Lower lobe of right lung (tissue), 2 donors: ENCODE data around the gene DENND4A. TPM values are rescaled to one million over a fixed set of nuclear protein-coding genes. Genes with fewer than 3 reads are reported as not detected.

ENCODE experiments used
- ATAC-seq, 2 donors: fragments of 200-7000 bp; cut with Tn5 transposase; one replicate each; pipeline ENCODE4 v1.9.1; 2020 to 2022; ENCODE audit warnings: mild to moderate bottlenecking in 2 of 2, moderate library complexity in 2 of 2
- DNase-seq: peaks from one replicate; pipeline ENCODE4 v3.0.0-alpha.2; 2020
- H3K27ac ChIP-seq: fragments of 200-600 bp; one replicate; pipeline ENCODE4 v1.8.0; 2022
- H3K27me3 ChIP-seq: fragments of 200-600 bp; one replicate; pipeline ENCODE4 v1.8.0; 2022; ENCODE audit warnings: low read depth
- H3K36me3 ChIP-seq: fragments of 200-600 bp; one replicate; pipeline ENCODE4 v1.8.0; 2022; ENCODE audit warnings: mild to moderate bottlenecking
- H3K4me1 ChIP-seq: fragments of 200-600 bp; one replicate; pipeline ENCODE4 v1.8.0; 2022
- H3K4me3 ChIP-seq: fragments of 200-600 bp; one replicate; pipeline ENCODE4 v1.8.0; 2022; ENCODE audit warnings: mild to moderate bottlenecking
- H3K9me3 ChIP-seq: fragments of 200-600 bp; one replicate; pipeline ENCODE4 v1.8.0; 2022
- intact Hi-C: fragments of 100-400 bp; cut with DNase I; formaldehyde crosslinking; loops from one replicate; pipeline ENCODE4 v1.11.0; 2022
- total RNA-seq: library from RNA; stranded (reverse); fragmentation: NEBNext Ultra II Directional; extraction: Animal tissue kit (Norgen Biotek cat#: 25700); gene quantifications from one replicate; pipeline ENCODE4 v1.2.1, GENCODE V29; 2021
- TF ChIP-seq, protein P1 (sequence below): fragments of 200-600 bp; IDR thresholded peaks from one replicate; pipeline ENCODE4 v1.8.0; 2022; ENCODE audit warnings: antibody characterized with exemption, mild to moderate bottlenecking
- donor health status: DM: no; HTN: yes; CAD: no; lungs with severe emphysema.

The DENND4A gene
- total RNA-seq, 1 donor from 2014 or later: 34.6 TPM

GRCh38 chr15:65712415-65712814 lies 79.7 kb downstream of the DENND4A start:
- DNase-seq (no peak), ATAC-seq (no peak)
- intact Hi-C loops: no loop called here
- Histone ChIP-seq H3K27me3 (no peaks in the 10 kb centered on the region), H3K4me1 (no peaks in the 10 kb centered on the region), H3K27ac (no peak overlapping the region), H3K4me3 (no peak overlapping the region), H3K36me3 (peaks cover 44% of the 10 kb centered on the region), H3K9me3 (no peaks in the 10 kb centered on the region)
- TF ChIP-seq, protein P1, sequence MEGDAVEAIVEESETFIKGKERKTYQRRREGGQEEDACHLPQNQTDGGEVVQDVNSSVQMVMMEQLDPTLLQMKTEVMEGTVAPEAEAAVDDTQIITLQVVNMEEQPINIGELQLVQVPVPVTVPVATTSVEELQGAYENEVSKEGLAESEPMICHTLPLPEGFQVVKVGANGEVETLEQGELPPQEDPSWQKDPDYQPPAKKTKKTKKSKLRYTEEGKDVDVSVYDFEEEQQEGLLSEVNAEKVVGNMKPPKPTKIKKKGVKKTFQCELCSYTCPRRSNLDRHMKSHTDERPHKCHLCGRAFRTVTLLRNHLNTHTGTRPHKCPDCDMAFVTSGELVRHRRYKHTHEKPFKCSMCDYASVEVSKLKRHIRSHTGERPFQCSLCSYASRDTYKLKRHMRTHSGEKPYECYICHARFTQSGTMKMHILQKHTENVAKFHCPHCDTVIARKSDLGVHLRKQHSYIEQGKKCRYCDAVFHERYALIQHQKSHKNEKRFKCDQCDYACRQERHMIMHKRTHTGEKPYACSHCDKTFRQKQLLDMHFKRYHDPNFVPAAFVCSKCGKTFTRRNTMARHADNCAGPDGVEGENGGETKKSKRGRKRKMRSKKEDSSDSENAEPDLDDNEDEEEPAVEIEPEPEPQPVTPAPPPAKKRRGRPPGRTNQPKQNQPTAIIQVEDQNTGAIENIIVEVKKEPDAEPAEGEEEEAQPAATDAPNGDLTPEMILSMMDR: no peak

DNA sequence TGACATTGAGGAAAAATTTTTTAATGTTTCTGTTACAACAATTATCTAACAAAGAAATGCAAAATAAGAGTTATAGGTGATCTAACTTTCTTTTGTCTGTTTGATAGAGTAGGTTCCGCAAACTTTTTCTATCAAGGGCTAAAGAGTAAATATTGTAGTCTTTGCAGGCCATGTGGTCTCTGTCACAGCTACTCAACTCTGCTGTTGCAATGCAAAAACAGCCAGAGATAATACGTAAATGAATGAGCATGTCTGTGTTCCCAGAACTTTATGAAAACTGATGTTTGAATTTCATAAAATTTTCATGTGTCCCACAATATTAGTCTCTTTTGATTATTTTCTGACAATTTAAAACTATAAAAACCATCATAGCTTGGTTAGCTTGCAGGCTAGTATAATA lies 97.0 kb downstream of the DENND4A start:
- ATAC-seq: no peak
- intact Hi-C loops: no loop called here
- TF ChIP-seq, protein P1: no peak
- Histone ChIP-seq H3K4me1 (no peaks in the 10 kb centered on the region), H3K9me3 (no peaks in the 10 kb centered on the region), H3K27me3 (no peaks in the 10 kb centered on the region), H3K36me3 (peaks cover 71% of the 10 kb centered on the region), H3K4me3 (no peak overlapping the region), H3K27ac (no peak overlapping the region)
- no peak for DNase-seq

- H3K27ac ChIP-seq: no peak overlapping the region
- no peaks in the 10 kb centered on the region for H3K9me3 ChIP-seq
- no peak overlapping the region for H3K4me3 ChIP-seq
- no peaks in the 10 kb centered on the region for H3K4me1 ChIP-seq
- ATAC-seq: no peak
- H3K36me3 ChIP-seq: peaks cover 58% of the 10 kb centered on the region
- DNase-seq: no peak
- no peaks in the 10 kb centered on the region for H3K27me3 ChIP-seq
- intact Hi-C loops: no loop called here
- TF ChIP-seq, protein P1: no peak
These were observed 101.3 kb downstream of the DENND4A start for GRCh38 chr15:65690778-65691177.

- DNase-seq (no peak), ATAC-seq (no peak)
- Histone ChIP-seq H3K4me3 (no peak overlapping the region), H3K4me1 (no peaks in the 10 kb centered on the region), H3K9me3 (no peaks in the 10 kb centered on the region), H3K27me3 (no peaks in the 10 kb centered on the region), H3K27ac (no peak overlapping the region), H3K36me3 (peaks cover 52% of the 10 kb centered on the region)
- TF ChIP-seq, protein P1: no peak
- intact Hi-C loops: no loop called here
These were observed 101.9 kb downstream of the DENND4A start for GRCh38 chr15:65690173-65690572.

DNA sequence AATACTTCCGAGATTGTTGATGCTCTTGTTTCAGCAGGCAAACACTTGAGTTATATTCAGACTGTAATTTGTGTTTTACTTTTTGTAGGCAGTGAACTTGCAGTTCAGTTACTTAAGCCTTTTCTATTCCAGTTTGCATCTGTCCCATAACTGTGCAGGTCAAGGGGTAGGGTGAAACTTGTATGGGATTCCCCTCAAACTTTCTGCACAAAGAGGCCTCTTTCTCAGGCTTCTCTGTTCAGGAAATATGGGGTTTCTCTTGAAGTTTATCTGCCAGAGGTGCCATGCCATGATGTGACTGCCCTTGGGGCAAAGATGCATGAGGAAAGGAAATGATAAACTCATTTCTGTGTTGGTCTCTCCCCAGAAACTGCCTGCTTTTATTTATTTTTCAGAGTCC lies 103.6 kb downstream of the DENND4A start:
- H3K4me3 ChIP-seq: no peak overlapping the region
- TF ChIP-seq, protein P1: no peak
- H3K36me3 ChIP-seq: peaks cover 43% of the 10 kb centered on the region
- intact Hi-C loops: no loop called here
- no peaks in the 10 kb centered on the region for H3K4me1 ChIP-seq
- H3K27me3 ChIP-seq: no peaks in the 10 kb centered on the region
- no peaks in the 10 kb centered on the region for H3K9me3 ChIP-seq
- no peak for DNase-seq
- H3K27ac ChIP-seq: no peak overlapping the region
- no peak for ATAC-seq

DNA sequence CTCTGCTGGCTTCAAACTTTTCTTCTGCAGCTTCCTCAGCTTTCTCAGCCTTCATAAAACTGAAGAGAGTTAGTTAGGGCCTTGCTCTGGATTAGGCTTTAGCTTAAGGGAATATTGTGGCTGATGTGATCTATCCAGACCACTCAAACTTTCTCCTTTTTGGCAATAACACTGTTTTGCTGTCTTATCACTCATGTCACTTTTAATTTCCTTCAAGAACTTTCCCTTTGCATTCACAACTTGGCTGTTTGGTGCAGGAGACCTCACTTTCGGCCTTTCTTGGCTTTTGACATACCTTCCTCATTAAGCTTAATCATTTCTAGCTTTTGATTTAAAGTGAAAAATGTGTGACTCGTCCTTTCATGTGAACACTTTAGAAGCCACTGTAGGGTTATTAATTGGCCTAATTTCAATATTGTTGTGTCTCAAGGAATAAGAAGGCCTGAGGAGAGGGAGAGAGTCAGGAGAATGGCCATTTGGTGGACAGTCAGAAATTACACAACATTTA lies 109.6 kb downstream of the DENND4A start:
- ATAC-seq (no peak), DNase-seq (no peak)
- Histone ChIP-seq H3K36me3 (no peaks in the 10 kb centered on the region), H3K4me1 (no peaks in the 10 kb centered on the region), H3K4me3 (no peak overlapping the region), H3K27ac (no peak overlapping the region), H3K27me3 (no peaks in the 10 kb centered on the region), H3K9me3 (no peaks in the 10 kb centered on the region)
- TF ChIP-seq, protein P1: no peak
- intact Hi-C loops: no loop called here
